Measurements from ENCODE around the gene DGKB. TPM values are rescaled to one million over a fixed set of nuclear protein-coding genes. Genes with fewer than 3 reads are reported as not detected.

The DGKB gene
- total RNA-seq, 1 experiment from 2014 or later: 1.9 TPM

GRCh38 chr7:14767716-14768425, 134.7 kb downstream of the DGKB start (continued):
- TF ChIP-seq PRDM15 (CRISPR knock-in tag; IDR thresholded peaks at IDR 0.05): no peak

- no peak for TF ChIP-seq SP1 (CRISPR knock-in tag; conservative IDR thresholded peaks at IDR 0.05)
- TF ChIP-seq, protein P1, sequence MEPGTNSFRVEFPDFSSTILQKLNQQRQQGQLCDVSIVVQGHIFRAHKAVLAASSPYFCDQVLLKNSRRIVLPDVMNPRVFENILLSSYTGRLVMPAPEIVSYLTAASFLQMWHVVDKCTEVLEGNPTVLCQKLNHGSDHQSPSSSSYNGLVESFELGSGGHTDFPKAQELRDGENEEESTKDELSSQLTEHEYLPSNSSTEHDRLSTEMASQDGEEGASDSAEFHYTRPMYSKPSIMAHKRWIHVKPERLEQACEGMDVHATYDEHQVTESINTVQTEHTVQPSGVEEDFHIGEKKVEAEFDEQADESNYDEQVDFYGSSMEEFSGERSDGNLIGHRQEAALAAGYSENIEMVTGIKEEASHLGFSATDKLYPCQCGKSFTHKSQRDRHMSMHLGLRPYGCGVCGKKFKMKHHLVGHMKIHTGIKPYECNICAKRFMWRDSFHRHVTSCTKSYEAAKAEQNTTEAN (CRISPR knock-in tag; IDR thresholded peaks at IDR 0.05): no peak
- H3K36me3 Mint-ChIP-seq: no peaks in the 10 kb centered on the region
- H3K9me3 Mint-ChIP-seq: no peaks in the 10 kb centered on the region
- DNase-seq (ENCODE audit: low spot score) (no peak), ATAC-seq (no peak)
- POLR2A ChIA-PET: no interaction called here
- H3K4me1 Mint-ChIP-seq: peaks cover 17% of the 10 kb centered on the region
- CTCF ChIA-PET: no interaction called here
- H3K27me3 Mint-ChIP-seq (ENCODE audit: low read depth): no peaks in the 10 kb centered on the region
- no peak overlapping the region for H3K27ac Mint-ChIP-seq
- H3K4me3 Mint-ChIP-seq: no peak overlapping the region
These were observed 135.8 kb downstream of the DGKB start for GRCh38 chr7:14766747-14767146.

DNA sequence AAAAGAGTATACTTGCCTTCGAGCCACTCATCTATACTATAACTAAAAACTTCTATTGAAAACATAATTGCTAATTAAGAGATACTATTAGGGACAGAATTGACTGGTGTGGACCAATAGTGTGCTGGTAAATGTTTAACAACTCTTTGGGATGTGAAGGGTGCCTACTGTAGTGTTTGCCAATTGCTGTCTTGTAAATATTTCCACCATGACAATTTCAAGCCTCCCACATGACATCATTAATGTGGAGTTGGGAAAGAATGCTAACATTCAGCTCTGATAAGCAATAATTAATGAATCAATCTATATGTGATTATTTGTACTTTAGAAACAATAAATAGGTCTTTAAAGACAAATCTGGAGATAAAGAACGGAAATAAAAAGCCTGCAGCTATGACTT, 136.8 kb downstream of the DGKB start:
- DNase-seq (ENCODE audit: low spot score) (no peak), ATAC-seq (no peak)
- H3K36me3 Mint-ChIP-seq: no peaks in the 10 kb centered on the region
- H3K4me1 Mint-ChIP-seq: peaks cover 21% of the 10 kb centered on the region
- TF ChIP-seq ZNF138 (CRISPR knock-in tag; conservative IDR thresholded peaks at IDR 0.05) (no peak), FOXK1 (CRISPR knock-in tag; IDR thresholded peaks at IDR 0.05) (no peak), ZNF425 (CRISPR knock-in tag; conservative IDR thresholded peaks at IDR 0.05) (no peak), JUN (CRISPR knock-in tag; IDR thresholded peaks at IDR 0.05) (no peak), NR3C1 (CRISPR knock-in tag; conservative IDR thresholded peaks at IDR 0.05; ENCODE audit: low read depth) (no peak), MYBL2 (CRISPR knock-in tag; IDR thresholded peaks at IDR 0.05) (no peak)
- TF ChIP-seq, protein P1 (CRISPR knock-in tag; IDR thresholded peaks at IDR 0.05): no peak
- CTCF ChIA-PET: no interaction called here
- H3K27me3 Mint-ChIP-seq (ENCODE audit: low read depth): no peaks in the 10 kb centered on the region
- H3K4me3 Mint-ChIP-seq: no peak overlapping the region
- POLR2A ChIA-PET: no interaction called here
- no peak overlapping the region for H3K27ac Mint-ChIP-seq
- no peaks in the 10 kb centered on the region for H3K9me3 Mint-ChIP-seq

DNA sequence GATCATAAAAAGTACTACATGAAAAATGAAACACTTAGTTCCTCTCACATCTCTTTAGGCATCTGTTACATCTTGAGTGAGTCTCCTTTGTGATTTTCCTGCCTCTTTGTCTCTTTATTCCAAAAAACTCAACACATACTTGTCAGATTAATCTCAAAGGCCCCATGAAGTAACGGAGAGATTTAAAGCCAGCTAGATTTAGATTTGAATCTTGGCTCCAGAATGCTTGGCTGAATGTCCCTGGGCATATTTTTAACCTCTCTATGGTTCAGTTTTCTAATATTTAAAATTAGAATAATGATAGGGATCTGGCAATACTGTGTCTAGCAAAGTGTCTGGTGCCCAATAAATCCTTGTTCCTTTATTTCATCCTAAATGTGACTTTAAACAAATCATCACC, 140.0 kb downstream of the DGKB start:
- Mint-ChIP-seq H3K4me3 (no peak overlapping the region), H3K4me1 (peaks cover 10% of the 10 kb centered on the region), H3K27ac (no peak overlapping the region), H3K9me3 (no peaks in the 10 kb centered on the region), H3K36me3 (no peaks in the 10 kb centered on the region), H3K27me3 (ENCODE audit: low read depth) (no peaks in the 10 kb centered on the region)
- TF ChIP-seq, protein P2, sequence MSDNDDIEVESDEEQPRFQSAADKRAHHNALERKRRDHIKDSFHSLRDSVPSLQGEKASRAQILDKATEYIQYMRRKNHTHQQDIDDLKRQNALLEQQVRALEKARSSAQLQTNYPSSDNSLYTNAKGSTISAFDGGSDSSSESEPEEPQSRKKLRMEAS (CRISPR knock-in tag; IDR thresholded peaks at IDR 0.05): no peak
- TF ChIP-seq NR1H2 (CRISPR knock-in tag; IDR thresholded peaks at IDR 0.05) (no peak), JAZF1 (CRISPR knock-in tag; IDR thresholded peaks at IDR 0.05) (no peak), ETV6 (CRISPR knock-in tag; IDR thresholded peaks at IDR 0.05) (no peak), IRF2 (CRISPR knock-in tag; IDR thresholded peaks at IDR 0.05; ENCODE audit: borderline replicate concordance, low read depth) (no peak), NFATC4 (CRISPR knock-in tag; IDR thresholded peaks at IDR 0.05) (no peak)
- TF ChIP-seq, protein P3, sequence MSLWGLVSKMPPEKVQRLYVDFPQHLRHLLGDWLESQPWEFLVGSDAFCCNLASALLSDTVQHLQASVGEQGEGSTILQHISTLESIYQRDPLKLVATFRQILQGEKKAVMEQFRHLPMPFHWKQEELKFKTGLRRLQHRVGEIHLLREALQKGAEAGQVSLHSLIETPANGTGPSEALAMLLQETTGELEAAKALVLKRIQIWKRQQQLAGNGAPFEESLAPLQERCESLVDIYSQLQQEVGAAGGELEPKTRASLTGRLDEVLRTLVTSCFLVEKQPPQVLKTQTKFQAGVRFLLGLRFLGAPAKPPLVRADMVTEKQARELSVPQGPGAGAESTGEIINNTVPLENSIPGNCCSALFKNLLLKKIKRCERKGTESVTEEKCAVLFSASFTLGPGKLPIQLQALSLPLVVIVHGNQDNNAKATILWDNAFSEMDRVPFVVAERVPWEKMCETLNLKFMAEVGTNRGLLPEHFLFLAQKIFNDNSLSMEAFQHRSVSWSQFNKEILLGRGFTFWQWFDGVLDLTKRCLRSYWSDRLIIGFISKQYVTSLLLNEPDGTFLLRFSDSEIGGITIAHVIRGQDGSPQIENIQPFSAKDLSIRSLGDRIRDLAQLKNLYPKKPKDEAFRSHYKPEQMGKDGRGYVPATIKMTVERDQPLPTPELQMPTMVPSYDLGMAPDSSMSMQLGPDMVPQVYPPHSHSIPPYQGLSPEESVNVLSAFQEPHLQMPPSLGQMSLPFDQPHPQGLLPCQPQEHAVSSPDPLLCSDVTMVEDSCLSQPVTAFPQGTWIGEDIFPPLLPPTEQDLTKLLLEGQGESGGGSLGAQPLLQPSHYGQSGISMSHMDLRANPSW (CRISPR knock-in tag; conservative IDR thresholded peaks at IDR 0.05; ENCODE audit: low read depth): no peak
- TF ChIP-seq, protein P4, sequence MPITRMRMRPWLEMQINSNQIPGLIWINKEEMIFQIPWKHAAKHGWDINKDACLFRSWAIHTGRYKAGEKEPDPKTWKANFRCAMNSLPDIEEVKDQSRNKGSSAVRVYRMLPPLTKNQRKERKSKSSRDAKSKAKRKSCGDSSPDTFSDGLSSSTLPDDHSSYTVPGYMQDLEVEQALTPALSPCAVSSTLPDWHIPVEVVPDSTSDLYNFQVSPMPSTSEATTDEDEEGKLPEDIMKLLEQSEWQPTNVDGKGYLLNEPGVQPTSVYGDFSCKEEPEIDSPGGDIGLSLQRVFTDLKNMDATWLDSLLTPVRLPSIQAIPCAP (CRISPR knock-in tag; IDR thresholded peaks at IDR 0.05): no peak
- DNase-seq (ENCODE audit: low spot score) (no peak), ATAC-seq (no peak)
- POLR2A ChIA-PET: interaction anchor here (0.6 kb wide), 1 partner anchor 205 kb away, joined by 5 read pairs; no protein-coding TSS in a partner anchor
- CTCF ChIA-PET: interaction anchor here (1.5 kb wide), 1 partner anchor 253 kb away, joined by 3 read pairs; no protein-coding TSS in a partner anchor
